ENCODE data around the gene CMTM4. TPM values are rescaled to one million over a fixed set of nuclear protein-coding genes. Genes with fewer than 3 reads are reported as not detected.

CMTM4 gene
- total and polyA plus RNA-seq, 2 donors (not counting 1 experiment from before 2014, with no cell fraction given): 0.06 to 0.59 TPM

- Mint-ChIP-seq H3K9me3 (ENCODE audit: insufficient read depth) (no peaks in the 10 kb centered on the region), H3K4me3 (no peak overlapping the region), H3K4me1 (peaks cover 30% of the 10 kb centered on the region), H3K27me3 (no peaks in the 10 kb centered on the region), H3K27ac (peak overlapping the region; percentile 12)
- Histone ChIP-seq H3K9me3 (ENCODE audit: control extremely low read depth in 1 of 3, control insufficient read depth in 2 of 3, insufficient read depth in 1 of 3, low read length in 2 of 3) (no peaks in the 10 kb centered on the region), H3K27ac (ENCODE audit: low read length in 2 of 2) (no peak overlapping the region), H3K79me2 (ENCODE audit: control insufficient read depth, insufficient read depth, low read length) (peaks cover 48% of the 10 kb centered on the region), H3K4me2 (replicated peaks; ENCODE audit: low read depth, low read length, poor library complexity, severe bottlenecking) (no peak overlapping the region), H3K9ac (ENCODE audit: low read length) (no peak overlapping the region), H3K36me3 (replicated peaks in 1 of 2; ENCODE audit: control extremely low read depth in 1 of 2, control insufficient read depth in 1 of 2, extremely low read depth in 1 of 2, insufficient read depth in 2 of 2, low read length in 1 of 2) (peaks cover 0 to 44% of the 10 kb centered on the region in 2 experiments), H2AFZ (ENCODE audit: insufficient read depth, low read depth, low read length, poor library complexity, severe bottlenecking) (no peak overlapping the region), H3K4me3 (ENCODE audit: control extremely low read depth in 1 of 5, extremely low read depth in 1 of 5, insufficient read depth in 1 of 5, low read depth in 2 of 5, low read length in 4 of 5) (no peak overlapping the region), H4K20me1 (ENCODE audit: control insufficient read depth, insufficient read depth, low read length, poor library complexity, severe bottlenecking) (peaks cover 20% of the 10 kb centered on the region), H3K4me1 (ENCODE audit: control insufficient read depth in 2 of 2, insufficient read depth in 2 of 2, low read length in 2 of 2) (peaks cover 13% of the 10 kb centered on the region in 2 donors), H3K27me3 (replicated peaks in 1 of 4; ENCODE audit: control extremely low read depth in 1 of 4, control insufficient read depth in 3 of 4, insufficient read depth in 4 of 4, low read length in 3 of 4) (no peaks in the 10 kb centered on the region)
- POLR2A ChIA-PET: no interaction called here
- TF ChIP-seq EZH2 (IDR thresholded peaks at IDR 0.05; ENCODE audit: borderline replicate concordance, insufficient read depth, low read depth, low read length, poor library complexity, severe bottlenecking) (no peak), CTCF (IDR thresholded peaks at IDR 0.05) (no peak)
- intact Hi-C loops (cut with micrococcal nuclease): no loop called here
- DNase-seq: no peak
- CTCF ChIA-PET: no interaction called here
- WGBS (ENCODE audit: insufficient coverage): 73% methylated on average over 3 of the region's 3 CpGs
- no peak for ATAC-seq (ENCODE audit: low read depth)
Measured at GRCh38 chr16:66746048-66746447, 49.5 kb upstream of the CMTM4 start.

DNA sequence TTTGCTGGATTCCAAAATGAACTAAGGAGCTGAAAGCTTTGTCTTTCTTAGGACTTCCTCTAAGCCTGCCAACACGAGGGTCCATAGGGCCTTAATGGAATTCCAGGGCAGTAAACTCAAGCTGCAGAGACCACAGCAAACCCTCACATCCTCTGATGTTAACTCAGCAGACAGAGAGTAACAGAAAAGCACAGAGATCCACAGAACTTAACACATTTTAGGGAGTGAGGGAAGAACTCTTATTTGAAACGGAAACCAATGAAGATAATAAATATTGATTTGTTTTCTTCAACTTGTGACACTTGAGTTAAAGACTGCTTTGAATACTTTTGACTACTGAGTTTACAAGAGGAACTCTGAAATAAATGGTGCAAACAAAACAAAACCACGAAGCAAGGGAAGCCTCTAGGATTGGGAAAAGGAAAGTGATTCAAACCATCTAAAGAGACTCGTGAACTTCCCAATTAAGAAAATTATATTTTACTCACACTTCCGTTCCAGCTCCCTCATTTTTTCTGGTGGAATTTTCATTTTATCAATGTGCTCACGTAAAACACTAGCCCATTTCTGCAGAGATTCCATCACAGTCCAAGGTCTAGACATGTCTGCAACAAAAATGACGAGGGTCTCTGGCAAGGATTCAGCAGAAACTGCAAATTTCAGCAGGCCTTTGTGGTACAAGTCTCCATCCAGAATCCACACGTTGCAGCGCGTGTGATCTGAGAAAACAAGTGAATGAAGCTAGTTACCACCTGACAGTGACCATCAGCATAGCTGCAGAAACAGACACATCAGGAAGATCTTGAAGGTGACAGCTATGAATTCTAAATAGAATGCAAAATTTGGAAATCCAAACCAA, 45.6 kb upstream of the CMTM4 start:
- no peaks in the 10 kb centered on the region for H3K4me1 ChIP-seq (ENCODE audit: control insufficient read depth in 2 of 2, insufficient read depth in 2 of 2, low read length in 2 of 2)
- no peaks in the 10 kb centered on the region for H3K27me3 ChIP-seq (replicated peaks in 1 of 4; ENCODE audit: control extremely low read depth in 1 of 4, control insufficient read depth in 3 of 4, insufficient read depth in 4 of 4, low read length in 3 of 4)
- H3K4me3 ChIP-seq (ENCODE audit: control extremely low read depth in 1 of 5, extremely low read depth in 1 of 5, insufficient read depth in 1 of 5, low read depth in 2 of 5, low read length in 4 of 5): no peak overlapping the region
- no peaks in the 10 kb centered on the region for H3K9me3 ChIP-seq (ENCODE audit: control extremely low read depth in 1 of 3, control insufficient read depth in 2 of 3, insufficient read depth in 1 of 3, low read length in 2 of 3)
- ATAC-seq (ENCODE audit: low read depth) (no peak), DNase-seq (no peak)
- peaks cover 0 to 62% of the 10 kb centered on the region in 2 experiments for H3K36me3 ChIP-seq (replicated peaks in 1 of 2; ENCODE audit: control extremely low read depth in 1 of 2, control insufficient read depth in 1 of 2, extremely low read depth in 1 of 2, insufficient read depth in 2 of 2, low read length in 1 of 2)
- H3K4me2 ChIP-seq (replicated peaks; ENCODE audit: low read depth, low read length, poor library complexity, severe bottlenecking): no peak overlapping the region
- H2AFZ ChIP-seq (ENCODE audit: insufficient read depth, low read depth, low read length, poor library complexity, severe bottlenecking): no peak overlapping the region
- TF ChIP-seq EZH2 (IDR thresholded peaks at IDR 0.05; ENCODE audit: borderline replicate concordance, insufficient read depth, low read depth, low read length, poor library complexity, severe bottlenecking) (no peak), CTCF (IDR thresholded peaks at IDR 0.05) (no peak)
- peaks cover 16% of the 10 kb centered on the region for H3K4me1 Mint-ChIP-seq
- intact Hi-C loops (cut with micrococcal nuclease): no loop called here
- no peaks in the 10 kb centered on the region for H3K27me3 Mint-ChIP-seq
- 90% methylated on average over 7 of the region's 10 CpGs for WGBS (ENCODE audit: insufficient coverage)
- H3K79me2 ChIP-seq (ENCODE audit: control insufficient read depth, insufficient read depth, low read length): peaks cover 27% of the 10 kb centered on the region
- ChIA-PET POLR2A (no interaction called here), CTCF (interaction anchor here (0.6 to 2.1 kb wide), 6 partner anchors 17 to 337 kb away, joined by 3 to 8 read pairs (median 4); no protein-coding TSS in a partner anchor)
- H3K27ac Mint-ChIP-seq: no peak overlapping the region
- H4K20me1 ChIP-seq (ENCODE audit: control insufficient read depth, insufficient read depth, low read length, poor library complexity, severe bottlenecking): peaks cover 31% of the 10 kb centered on the region
- no peak overlapping the region for H3K4me3 Mint-ChIP-seq
- no peaks in the 10 kb centered on the region for H3K9me3 Mint-ChIP-seq (ENCODE audit: insufficient read depth)
- H3K27ac ChIP-seq (ENCODE audit: low read length in 2 of 2): no peak overlapping the region
- no peak overlapping the region for H3K9ac ChIP-seq (ENCODE audit: low read length)

Data from B cell (primary cell).